ENCODE data around the gene P3H2.

The P3H2 gene

DNA sequence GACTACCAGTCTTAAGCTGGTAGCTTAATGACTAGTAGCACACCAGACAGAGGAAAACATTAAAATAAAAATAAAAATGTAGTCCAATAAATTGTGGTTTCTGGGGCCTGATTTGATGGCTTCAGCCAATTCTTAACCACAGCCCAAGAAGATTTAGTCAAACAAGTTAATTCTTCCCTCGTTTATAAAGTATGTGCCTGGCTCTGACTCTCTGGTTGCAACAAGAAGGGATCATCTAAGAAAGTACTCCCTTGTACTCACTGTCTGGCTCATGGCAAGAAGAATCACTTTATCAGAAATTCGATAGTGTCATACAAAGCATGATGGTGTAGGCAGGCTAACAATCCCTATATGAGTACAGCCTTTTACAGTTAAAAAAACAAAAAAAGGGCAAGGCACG is 141.9 kb downstream of the P3H2 start:
- no peak for TF ChIP-seq CTCF (IDR thresholded peaks at IDR 0.05; ENCODE audit: unreplicated experiment in 3 of 3)
- H3K27me3 Mint-ChIP-seq (ENCODE audit: low read depth), result peaks cover 3% of the 10 kb centered on the region
- H3K9me3 Mint-ChIP-seq, result peaks cover 3% of the 10 kb centered on the region
- peaks cover 77% of the 10 kb centered on the region for H3K36me3 Mint-ChIP-seq (ENCODE audit: low read depth)
- no peak overlapping the region for H3K27ac Mint-ChIP-seq
- peaks cover 27% of the 10 kb centered on the region for H3K4me1 Mint-ChIP-seq
- H3K4me3 Mint-ChIP-seq, result no peak overlapping the region

GRCh38 chr3:189977174-189977573 is 143.5 kb downstream of the P3H2 start:
- H3K4me3 Mint-ChIP-seq, result no peak overlapping the region
- H3K9me3 Mint-ChIP-seq, result peaks cover 3% of the 10 kb centered on the region
- H3K27me3 Mint-ChIP-seq (ENCODE audit: low read depth), result peaks cover 3% of the 10 kb centered on the region
- H3K36me3 Mint-ChIP-seq (ENCODE audit: low read depth), result peaks cover 75% of the 10 kb centered on the region
- H3K4me1 Mint-ChIP-seq, result peaks cover 17% of the 10 kb centered on the region
- peak overlapping the region in 2 of 3 experiments; percentile 11 to 18 for H3K27ac Mint-ChIP-seq
- TF ChIP-seq CTCF (IDR thresholded peaks at IDR 0.05; ENCODE audit: unreplicated experiment in 3 of 3), result no peak

DNA sequence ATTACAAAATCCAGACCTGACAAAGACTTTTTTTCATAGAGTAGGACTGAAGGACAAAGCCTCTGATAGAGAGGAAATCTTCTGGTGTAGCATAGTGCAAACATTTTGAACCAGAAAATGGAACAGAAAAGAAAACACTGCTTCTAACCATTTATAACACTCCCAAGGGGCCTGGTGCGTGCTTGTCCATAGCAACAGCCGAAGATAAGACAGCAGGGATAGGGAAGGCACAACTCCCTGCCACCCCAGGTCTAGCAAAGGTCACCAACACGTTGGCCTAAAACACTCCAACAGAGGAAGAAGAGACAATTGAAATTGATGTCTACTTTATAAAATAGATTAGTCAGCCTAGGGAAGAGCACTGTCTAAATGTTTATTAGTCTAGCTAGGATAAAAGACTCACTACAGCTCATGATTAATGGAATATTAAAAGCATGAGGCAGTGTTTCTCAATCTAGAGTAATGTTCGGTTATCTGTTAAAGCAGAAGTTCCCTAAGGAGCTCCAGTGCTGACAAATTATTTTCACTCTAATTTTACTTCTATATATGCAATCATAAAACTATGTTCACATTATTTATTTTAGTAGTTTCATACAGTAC is 145.2 kb downstream of the P3H2 start:
- peaks cover 86% of the 10 kb centered on the region for H3K36me3 Mint-ChIP-seq (ENCODE audit: low read depth)
- TF ChIP-seq CTCF (IDR thresholded peaks at IDR 0.05; ENCODE audit: unreplicated experiment in 3 of 3), result no peak
- H3K9me3 Mint-ChIP-seq, result peaks cover 3% of the 10 kb centered on the region
- H3K27me3 Mint-ChIP-seq (ENCODE audit: low read depth), result peaks cover 3% of the 10 kb centered on the region
- H3K4me3 Mint-ChIP-seq, result no peak overlapping the region
- H3K4me1 Mint-ChIP-seq, result peaks cover 9% of the 10 kb centered on the region
- H3K27ac Mint-ChIP-seq, result peak overlapping the region; percentile 40 to 81 (median 49)

GRCh38 chr3:189974359-189974758 is 146.3 kb downstream of the P3H2 start:
- Mint-ChIP-seq H3K4me3 (no peak overlapping the region), H3K27ac (peak overlapping the region; percentile 25 to 81 (median 40)), H3K36me3 (ENCODE audit: low read depth) (peaks cover 84% of the 10 kb centered on the region), H3K27me3 (ENCODE audit: low read depth) (peaks cover 3% of the 10 kb centered on the region), H3K4me1 (peaks cover 9% of the 10 kb centered on the region), H3K9me3 (peaks cover 3% of the 10 kb centered on the region)
- TF ChIP-seq CTCF (IDR thresholded peaks at IDR 0.05; ENCODE audit: unreplicated experiment in 3 of 3), result no peak

DNA sequence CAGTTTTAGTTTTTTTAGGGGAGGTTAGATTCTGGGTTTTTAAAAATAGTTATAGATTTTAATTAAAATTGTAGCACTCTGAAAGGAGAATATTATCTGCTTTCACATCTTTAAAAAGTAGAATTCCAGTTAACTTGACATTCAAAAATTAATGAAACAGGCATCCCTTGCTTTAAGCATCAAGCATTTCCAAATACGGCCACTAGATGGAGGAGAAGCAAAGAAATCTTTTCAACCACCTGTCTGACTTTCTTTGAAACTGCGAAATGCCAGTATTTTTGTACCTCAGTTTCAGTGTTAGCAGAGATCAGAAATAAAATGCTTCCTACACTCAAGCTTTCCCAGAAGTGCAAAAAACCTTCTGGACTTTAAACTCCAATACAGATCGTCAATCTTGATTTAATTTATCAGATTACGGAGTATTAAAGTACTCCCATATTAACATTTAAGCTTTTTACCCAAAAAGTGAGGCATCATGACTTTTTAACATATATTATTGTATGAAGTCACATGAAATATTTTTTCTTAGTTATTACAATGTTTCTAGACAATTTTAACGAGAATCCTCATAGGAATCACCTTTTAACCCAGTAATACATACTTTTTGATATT is 153.3 kb downstream of the P3H2 start:
- H3K4me1 Mint-ChIP-seq, result no peaks in the 10 kb centered on the region
- H3K27me3 Mint-ChIP-seq (ENCODE audit: low read depth), result no peaks in the 10 kb centered on the region
- no peak overlapping the region for H3K4me3 Mint-ChIP-seq
- H3K9me3 Mint-ChIP-seq, result no peaks in the 10 kb centered on the region
- H3K36me3 Mint-ChIP-seq (ENCODE audit: low read depth), result peaks cover 84% of the 10 kb centered on the region
- H3K27ac Mint-ChIP-seq, result no peak overlapping the region
- TF ChIP-seq CTCF (IDR thresholded peaks at IDR 0.05; ENCODE audit: unreplicated experiment in 3 of 3), result peak; percentile 72 to 88 (median 86)

- H3K27ac Mint-ChIP-seq, result no peak overlapping the region
- peaks cover 81% of the 10 kb centered on the region for H3K36me3 Mint-ChIP-seq (ENCODE audit: low read depth)
- H3K9me3 Mint-ChIP-seq, result no peaks in the 10 kb centered on the region
- peaks cover under 1% of the 10 kb centered on the region for H3K4me1 Mint-ChIP-seq
- TF ChIP-seq CTCF (IDR thresholded peaks at IDR 0.05; ENCODE audit: unreplicated experiment in 3 of 3), result no peak
- H3K27me3 Mint-ChIP-seq (ENCODE audit: low read depth), result no peaks in the 10 kb centered on the region
- H3K4me3 Mint-ChIP-seq, result no peak overlapping the region
These were observed 153.9 kb downstream of the P3H2 start for GRCh38 chr3:189966843-189967242.
